Activated gamma-delta T cell treated with Interleukin-2 at 50 U/mL for 16 hours (primary cell): ENCODE measurements around the gene ALDH5A1.

ENCODE experiments used
- DNase-seq: peaks from one replicate; pipeline ENCODE4 v3.0.0-alpha.2; 2020

Gene ALDH5A1

GRCh38 chr6:24494821-24495795 is at the start of gene ALDH5A1:
Gene ALDH5A1, plus strand, starts transcription at chr6:24494969. Its CDS starts 28 bp downstream, at chr6:24494997.
- DNase-seq: peak; percentile 76

GRCh38 chr6:24445704-24446103 is 49.1 kb upstream of the ALDH5A1 start:
- DNase-seq: no peak

- no peak for DNase-seq
Measured at GRCh38 chr6:24446670-24447069, 48.1 kb upstream of the ALDH5A1 start.

GRCh38 chr6:24448396-24448795 is 46.4 kb upstream of the ALDH5A1 start:
- DNase-seq: no peak

GRCh38 chr6:24448828-24449525 is 45.8 kb upstream of the ALDH5A1 start:
- DNase-seq: no peak

- no peak for DNase-seq
Measured at GRCh38 chr6:24451581-24452388, 43.0 kb upstream of the ALDH5A1 start.

- DNase-seq: no peak
Measured at GRCh38 chr6:24453921-24454320, 40.8 kb upstream of the ALDH5A1 start.

- DNase-seq: no peak
Measured at GRCh38 chr6:24454452-24454851, 40.3 kb upstream of the ALDH5A1 start.

- DNase-seq: no peak
Measured at GRCh38 chr6:24455061-24455460, 39.7 kb upstream of the ALDH5A1 start.

GRCh38 chr6:24458134-24458533 is 36.6 kb upstream of the ALDH5A1 start:
- DNase-seq: no peak

- no peak for DNase-seq
Measured at GRCh38 chr6:24458941-24459340, 35.8 kb upstream of the ALDH5A1 start.

GRCh38 chr6:24460966-24461365 is 33.8 kb upstream of the ALDH5A1 start:
- DNase-seq: no peak

GRCh38 chr6:24464253-24465038 is 30.3 kb upstream of the ALDH5A1 start:
- no peak for DNase-seq

GRCh38 chr6:24469811-24470210 is 25.0 kb upstream of the ALDH5A1 start:
- no peak for DNase-seq

GRCh38 chr6:24472181-24472580 is 22.6 kb upstream of the ALDH5A1 start:
- no peak for DNase-seq

GRCh38 chr6:24476631-24477030 is 18.1 kb upstream of the ALDH5A1 start:
- no peak for DNase-seq

- no peak for DNase-seq
Measured at GRCh38 chr6:24477070-24477469, 17.7 kb upstream of the ALDH5A1 start.

- DNase-seq: no peak
Measured at GRCh38 chr6:24478903-24479302, 15.9 kb upstream of the ALDH5A1 start.

GRCh38 chr6:24480705-24481104 is 14.1 kb upstream of the ALDH5A1 start:
- no peak for DNase-seq

GRCh38 chr6:24481449-24481848 is 13.3 kb upstream of the ALDH5A1 start:
- no peak for DNase-seq

- DNase-seq: no peak
Measured at GRCh38 chr6:24484657-24485323, 10.0 kb upstream of the ALDH5A1 start.

- DNase-seq: no peak
Measured at GRCh38 chr6:24486065-24486464, 8.7 kb upstream of the ALDH5A1 start.
